SU-DHL-6 (cell line): Measurements from ENCODE around the gene SEC14L1.

Experiments
- EZH2phosphoT487 ChIP-seq: fragments of 200-600 bp; sonication (generic), shearing (Covaris generic); conservative IDR thresholded peaks from 2 replicates; pipeline ENCODE4 v1.6.1; 2018; ENCODE audit warnings: mild to moderate bottlenecking, antibody characterized with exemption, low read length, moderate library complexity, mixed read lengths
- TF ChIP-seq, protein P1 (sequence below): fragments of 200-600 bp; sonication (generic); IDR thresholded peaks from one replicate; pipeline ENCODE4 v1.5.1; 2017; ENCODE audit warnings: antibody characterized with exemption, mild to moderate bottlenecking, low read length, moderate library complexity; ENCODE audit not compliant: insufficient read depth, poor library complexity, severe bottlenecking

DNA sequence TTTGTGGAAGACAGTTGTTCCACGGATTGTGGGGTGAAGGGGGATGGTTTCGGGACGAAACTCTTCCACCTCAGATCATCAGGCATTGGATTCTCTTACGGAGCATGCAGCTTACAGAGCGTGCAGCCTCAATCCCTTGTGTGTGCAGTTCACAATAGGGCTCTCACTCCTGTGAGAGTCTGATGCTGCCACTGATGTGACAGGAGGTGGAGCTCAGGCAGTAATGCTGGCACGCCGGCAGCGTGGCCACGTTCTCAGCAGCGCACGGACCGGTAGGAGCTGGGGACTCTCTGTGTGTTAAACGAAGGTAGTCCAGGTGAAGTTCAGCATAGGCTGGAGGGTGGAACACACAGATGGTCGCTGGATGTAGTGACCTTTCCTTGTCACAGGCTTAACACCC lies 37.8 kb downstream of the SEC14L1 start:
- TF ChIP-seq, protein P1, sequence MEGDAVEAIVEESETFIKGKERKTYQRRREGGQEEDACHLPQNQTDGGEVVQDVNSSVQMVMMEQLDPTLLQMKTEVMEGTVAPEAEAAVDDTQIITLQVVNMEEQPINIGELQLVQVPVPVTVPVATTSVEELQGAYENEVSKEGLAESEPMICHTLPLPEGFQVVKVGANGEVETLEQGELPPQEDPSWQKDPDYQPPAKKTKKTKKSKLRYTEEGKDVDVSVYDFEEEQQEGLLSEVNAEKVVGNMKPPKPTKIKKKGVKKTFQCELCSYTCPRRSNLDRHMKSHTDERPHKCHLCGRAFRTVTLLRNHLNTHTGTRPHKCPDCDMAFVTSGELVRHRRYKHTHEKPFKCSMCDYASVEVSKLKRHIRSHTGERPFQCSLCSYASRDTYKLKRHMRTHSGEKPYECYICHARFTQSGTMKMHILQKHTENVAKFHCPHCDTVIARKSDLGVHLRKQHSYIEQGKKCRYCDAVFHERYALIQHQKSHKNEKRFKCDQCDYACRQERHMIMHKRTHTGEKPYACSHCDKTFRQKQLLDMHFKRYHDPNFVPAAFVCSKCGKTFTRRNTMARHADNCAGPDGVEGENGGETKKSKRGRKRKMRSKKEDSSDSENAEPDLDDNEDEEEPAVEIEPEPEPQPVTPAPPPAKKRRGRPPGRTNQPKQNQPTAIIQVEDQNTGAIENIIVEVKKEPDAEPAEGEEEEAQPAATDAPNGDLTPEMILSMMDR = no peak
- TF ChIP-seq EZH2phosphoT487 = no peak
